HEK293 (cell line): ENCODE data around the gene RNF212.

Experiments used
- CTCF ChIA-PET: fragments of 350-600 bp; formaldehyde crosslinking; extraction: SDS; loops from one replicate; lab custom pipeline; 2021; ENCODE audit warnings: antibody characterized with exemption; lab: Yijun Ruan, JAX
- POLR2A ChIA-PET: fragments of 300-600 bp; formaldehyde crosslinking; extraction: SDS; loops from one replicate; lab custom pipeline; 2020; ENCODE audit warnings: antibody characterized with exemption, inconsistent platforms; lab: Yijun Ruan, JAX
- H3K27ac ChIP-seq: fragments of 200-500 bp; sonication (Bioruptor generic); 2 replicates; pipeline ENCODE4 v1.5.1; 2014; ENCODE audit warnings: low read depth, low read length, control low read depth, inconsistent platforms; ENCODE audit errors: extremely low read depth
- H3K36me3 ChIP-seq, 2 experiments: fragments of 200-500 bp in 1 of 2; sonication (Bioruptor generic) in 1 of 2; 1 replicate in 1 of 2; 2 replicates in 1 of 2; pipeline ENCODE4 v1.5.1; 2014 to 2017; ENCODE audit warnings: inconsistent platforms in 2 of 2, low read length in 2 of 2; ENCODE audit not compliant: control insufficient read depth in 2 of 2, insufficient read depth in 1 of 2
- H3K4me1 ChIP-seq: fragments of 200-500 bp; sonication (Bioruptor generic); 2 replicates; pipeline ENCODE4 v1.5.1; 2014; ENCODE audit warnings: mild to moderate bottlenecking, low read length, inconsistent platforms; ENCODE audit not compliant: control insufficient read depth, insufficient read depth
- H3K4me3 ChIP-seq: 2 replicates; pipeline ENCODE4 v1.5.1; 2011; ENCODE audit warnings: low read depth, mild to moderate bottlenecking, control low read depth, low read length, moderate library complexity
- H3K9me3 ChIP-seq: fragments of 200-500 bp; sonication (Bioruptor generic); 2 replicates; pipeline ENCODE4 v1.5.1; 2014; ENCODE audit warnings: low read depth, low read length, inconsistent platforms; ENCODE audit not compliant: control insufficient read depth, insufficient read depth
- BCL11A ChIP-seq: fragments of 450-650 bp; formaldehyde crosslinking; IDR thresholded peaks from 2 replicates; pipeline ENCODE4 v1.5.1; 2016; ENCODE audit warnings: low read depth, missing biosample characterization, missing genetic modification characterization
- GLIS1 ChIP-seq: fragments of 450-650 bp; formaldehyde crosslinking; IDR thresholded peaks from 2 replicates; pipeline ENCODE4 v1.5.1; 2016; ENCODE audit warnings: missing biosample characterization, missing genetic modification characterization
- KLF9 ChIP-seq: fragments of 450-650 bp; formaldehyde crosslinking; IDR thresholded peaks from 2 replicates; pipeline ENCODE4 v1.5.1; 2016; ENCODE audit warnings: missing biosample characterization, missing genetic modification characterization, low read depth
- MEIS1 ChIP-seq: sonication (generic); formaldehyde crosslinking; IDR thresholded peaks from 2 replicates; pipeline ENCODE4 v1.8.1; 2022; ENCODE audit warnings: missing genetic modification reagents, mild to moderate bottlenecking, borderline replicate concordance
- SP2 ChIP-seq: fragments of 450-650 bp; formaldehyde crosslinking; IDR thresholded peaks from 2 replicates; pipeline ENCODE4 v1.5.1; 2016; ENCODE audit warnings: missing biosample characterization, missing genetic modification characterization
- SP7 ChIP-seq: fragments of 450-650 bp; formaldehyde crosslinking; IDR thresholded peaks from 2 replicates; pipeline ENCODE4 v1.5.1; 2016; ENCODE audit warnings: missing biosample characterization, missing genetic modification characterization
- ZBTB17 ChIP-seq: fragments of 450-650 bp; formaldehyde crosslinking; IDR thresholded peaks from 2 replicates; pipeline ENCODE4 v1.5.1; 2016; ENCODE audit warnings: missing biosample characterization, missing genetic modification characterization
- ZFHX2 ChIP-seq: fragments of 450-650 bp; formaldehyde crosslinking; conservative IDR thresholded peaks from 2 replicates; pipeline ENCODE4 v1.5.1; 2016; ENCODE audit warnings: missing biosample characterization, missing genetic modification characterization
- ZFP69B ChIP-seq: fragments of 450-650 bp; formaldehyde crosslinking; IDR thresholded peaks from 2 replicates; pipeline ENCODE4 v1.5.1; 2016; ENCODE audit warnings: missing biosample characterization, missing genetic modification characterization
- ZNF112 ChIP-seq: fragments of 450-650 bp; formaldehyde crosslinking; IDR thresholded peaks from 2 replicates; pipeline ENCODE4 v1.5.0; 2017; ENCODE audit warnings: missing biosample characterization, missing genetic modification characterization
- ZNF2 ChIP-seq: fragments of 450-650 bp; formaldehyde crosslinking; IDR thresholded peaks from 2 replicates; pipeline ENCODE4 v1.5.1; 2016; ENCODE audit warnings: missing biosample characterization, missing genetic modification characterization
- ZNF239 ChIP-seq: fragments of 450-650 bp; formaldehyde crosslinking; IDR thresholded peaks from 2 replicates; pipeline ENCODE4 v1.5.1; 2016; ENCODE audit warnings: missing biosample characterization, missing genetic modification characterization
- ZNF501 ChIP-seq: fragments of 450-650 bp; formaldehyde crosslinking; IDR thresholded peaks from 2 replicates; pipeline ENCODE4 v1.5.1; 2016; ENCODE audit warnings: missing biosample characterization, missing genetic modification characterization
- ZNF621 ChIP-seq: fragments of 450-650 bp; formaldehyde crosslinking; IDR thresholded peaks from 2 replicates; pipeline ENCODE4 v1.5.1; 2017; ENCODE audit warnings: missing biosample characterization, missing genetic modification characterization
- ZNF654 ChIP-seq: fragments of 450-650 bp; formaldehyde crosslinking; IDR thresholded peaks from 2 replicates; pipeline ENCODE4 v1.5.1; 2016; ENCODE audit warnings: low read depth, missing biosample characterization, missing genetic modification characterization
- ZNF660 ChIP-seq: fragments of 450-650 bp; IDR thresholded peaks from 2 replicates; pipeline ENCODE4 v1.5.1; 2018; ENCODE audit warnings: missing biosample characterization, mild to moderate bottlenecking, missing genetic modification characterization
- ZSCAN16 ChIP-seq: fragments of 450-650 bp; formaldehyde crosslinking; IDR thresholded peaks from 2 replicates; pipeline ENCODE4 v1.5.1; 2016; ENCODE audit warnings: missing biosample characterization, missing genetic modification characterization
- TF ChIP-seq, protein P1 (sequence below): fragments of 450-650 bp; formaldehyde crosslinking; IDR thresholded peaks from 2 replicates; pipeline ENCODE4 v1.5.1; 2016; ENCODE audit warnings: missing biosample characterization, missing genetic modification characterization
- TF ChIP-seq, protein P2 (sequence below): fragments of 450-650 bp; formaldehyde crosslinking; IDR thresholded peaks from 2 replicates; pipeline ENCODE4 v1.5.1; 2016; ENCODE audit warnings: missing biosample characterization, missing genetic modification characterization
- TF ChIP-seq, protein P3 (sequence below): fragments of 450-650 bp; formaldehyde crosslinking; IDR thresholded peaks from 2 replicates; pipeline ENCODE4 v1.5.1; 2016; ENCODE audit warnings: missing biosample characterization, missing genetic modification characterization

RNF212 gene

DNA sequence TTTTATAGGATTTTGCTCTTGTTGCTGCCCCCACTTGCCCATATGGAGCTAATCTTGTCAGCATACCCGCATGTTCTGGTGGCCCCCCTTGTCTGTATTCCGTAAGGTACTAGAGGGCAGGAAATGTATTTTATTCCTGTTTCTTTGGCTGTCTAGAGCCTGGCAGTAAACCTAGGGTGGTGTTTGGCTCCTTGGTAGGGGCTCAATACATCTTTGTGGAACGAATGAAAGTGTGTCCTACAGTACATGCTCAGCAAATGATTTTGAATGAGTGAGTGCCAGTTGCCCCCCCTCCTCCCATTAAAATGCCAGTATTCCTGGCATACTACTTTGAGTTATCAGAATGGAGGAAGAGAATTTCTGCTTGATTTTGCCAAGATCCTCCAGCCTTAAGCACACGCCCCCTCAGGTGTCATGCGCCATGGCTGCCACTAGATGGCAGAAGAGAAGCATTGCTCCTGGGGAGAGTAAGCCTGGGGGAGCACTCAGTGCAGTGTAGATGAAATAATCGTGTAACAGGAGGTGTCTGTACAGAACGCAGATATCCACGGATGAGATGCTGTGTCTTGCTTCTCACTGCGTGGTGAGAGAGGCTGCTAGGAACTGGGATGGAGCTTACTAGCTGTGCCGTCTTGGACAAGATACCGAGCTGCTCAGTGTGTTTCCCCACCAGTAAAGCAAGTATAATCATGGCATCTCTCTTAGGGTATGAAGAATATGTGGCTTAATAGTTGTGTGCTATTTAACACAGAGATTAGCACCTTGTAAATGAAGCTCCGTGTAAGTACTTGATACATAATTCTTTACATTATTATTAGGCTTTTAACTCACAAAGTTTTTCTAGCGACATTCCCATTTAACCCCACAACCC, 17.2 kb upstream of the RNF212 start:
- POLR2A ChIA-PET = no interaction called here
- TF ChIP-seq ZNF660 (tag by site-specific recombination) (no peak), ZNF2 (tag by site-specific recombination) (peak; percentile 56; the same call in 1 of the 2 replicates), ZNF112 (tag by site-specific recombination) (no peak), ZNF654 (peak; percentile 94), GLIS1 (peak; percentile 21; the same call in 1 of the 2 replicates), ZFHX2 (tag by site-specific recombination) (peak; percentile 38; the same call in 1 of the 2 replicates), KLF9 (peak; percentile 75; the same call in 1 of the 2 replicates), ZBTB17 (peak; percentile 81), ZNF239 (tag by site-specific recombination) (no peak)
- TF ChIP-seq, protein P1, sequence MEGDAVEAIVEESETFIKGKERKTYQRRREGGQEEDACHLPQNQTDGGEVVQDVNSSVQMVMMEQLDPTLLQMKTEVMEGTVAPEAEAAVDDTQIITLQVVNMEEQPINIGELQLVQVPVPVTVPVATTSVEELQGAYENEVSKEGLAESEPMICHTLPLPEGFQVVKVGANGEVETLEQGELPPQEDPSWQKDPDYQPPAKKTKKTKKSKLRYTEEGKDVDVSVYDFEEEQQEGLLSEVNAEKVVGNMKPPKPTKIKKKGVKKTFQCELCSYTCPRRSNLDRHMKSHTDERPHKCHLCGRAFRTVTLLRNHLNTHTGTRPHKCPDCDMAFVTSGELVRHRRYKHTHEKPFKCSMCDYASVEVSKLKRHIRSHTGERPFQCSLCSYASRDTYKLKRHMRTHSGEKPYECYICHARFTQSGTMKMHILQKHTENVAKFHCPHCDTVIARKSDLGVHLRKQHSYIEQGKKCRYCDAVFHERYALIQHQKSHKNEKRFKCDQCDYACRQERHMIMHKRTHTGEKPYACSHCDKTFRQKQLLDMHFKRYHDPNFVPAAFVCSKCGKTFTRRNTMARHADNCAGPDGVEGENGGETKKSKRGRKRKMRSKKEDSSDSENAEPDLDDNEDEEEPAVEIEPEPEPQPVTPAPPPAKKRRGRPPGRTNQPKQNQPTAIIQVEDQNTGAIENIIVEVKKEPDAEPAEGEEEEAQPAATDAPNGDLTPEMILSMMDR (tag by site-specific recombination) = peak; percentile 77
- TF ChIP-seq, protein P2, sequence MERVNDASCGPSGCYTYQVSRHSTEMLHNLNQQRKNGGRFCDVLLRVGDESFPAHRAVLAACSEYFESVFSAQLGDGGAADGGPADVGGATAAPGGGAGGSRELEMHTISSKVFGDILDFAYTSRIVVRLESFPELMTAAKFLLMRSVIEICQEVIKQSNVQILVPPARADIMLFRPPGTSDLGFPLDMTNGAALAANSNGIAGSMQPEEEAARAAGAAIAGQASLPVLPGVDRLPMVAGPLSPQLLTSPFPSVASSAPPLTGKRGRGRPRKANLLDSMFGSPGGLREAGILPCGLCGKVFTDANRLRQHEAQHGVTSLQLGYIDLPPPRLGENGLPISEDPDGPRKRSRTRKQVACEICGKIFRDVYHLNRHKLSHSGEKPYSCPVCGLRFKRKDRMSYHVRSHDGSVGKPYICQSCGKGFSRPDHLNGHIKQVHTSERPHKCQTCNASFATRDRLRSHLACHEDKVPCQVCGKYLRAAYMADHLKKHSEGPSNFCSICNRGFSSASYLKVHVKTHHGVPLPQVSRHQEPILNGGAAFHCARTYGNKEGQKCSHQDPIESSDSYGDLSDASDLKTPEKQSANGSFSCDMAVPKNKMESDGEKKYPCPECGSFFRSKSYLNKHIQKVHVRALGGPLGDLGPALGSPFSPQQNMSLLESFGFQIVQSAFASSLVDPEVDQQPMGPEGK (tag by site-specific recombination) = peak; percentile 81
- TF ChIP-seq, all 188 proteins: peak for 8
- Histone ChIP-seq H3K4me1 (no peaks in the 10 kb centered on the region), H3K9me3 (no peaks in the 10 kb centered on the region), H3K27ac (no peak overlapping the region), H3K36me3 (no peaks in the 10 kb centered on the region), H3K4me3 (no peak overlapping the region)
- CTCF ChIA-PET = interaction anchor here (0.5 to 3.4 kb wide), 26 partner anchors 9 to 893 kb away, joined by 3 to 23 read pairs (median 5); no protein-coding TSS in a partner anchor

DNA sequence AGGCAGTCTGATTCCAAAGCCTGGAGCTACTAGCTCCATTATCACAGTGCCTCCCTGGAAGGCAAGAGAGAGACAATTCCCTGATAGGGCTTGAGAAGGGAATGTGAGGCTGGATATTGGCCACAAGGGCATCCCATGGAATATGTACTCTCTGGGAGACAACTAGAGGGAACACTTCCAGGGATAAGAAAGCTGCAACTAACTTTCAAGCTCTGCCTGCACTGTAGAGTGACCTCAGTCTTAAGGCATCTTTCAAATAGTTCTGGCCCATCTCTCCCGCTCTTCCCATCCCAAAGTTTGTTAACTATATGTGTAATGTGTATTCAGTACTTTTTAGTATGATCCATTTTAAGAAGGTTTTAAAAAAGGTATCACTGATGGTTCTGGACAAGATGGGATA, 13.1 kb upstream of the RNF212 start:
- no peak overlapping the region for H3K4me3 ChIP-seq
- no peaks in the 10 kb centered on the region for H3K4me1 ChIP-seq
- no peak for TF ChIP-seq ZSCAN16 (tag by site-specific recombination)
- no peak for TF ChIP-seq ZNF621 (tag by site-specific recombination)
- TF ChIP-seq MEIS1 (CRISPR knock-in tag) = no peak
- TF ChIP-seq ZNF501 (tag by site-specific recombination) = no peak
- TF ChIP-seq, protein P3, sequence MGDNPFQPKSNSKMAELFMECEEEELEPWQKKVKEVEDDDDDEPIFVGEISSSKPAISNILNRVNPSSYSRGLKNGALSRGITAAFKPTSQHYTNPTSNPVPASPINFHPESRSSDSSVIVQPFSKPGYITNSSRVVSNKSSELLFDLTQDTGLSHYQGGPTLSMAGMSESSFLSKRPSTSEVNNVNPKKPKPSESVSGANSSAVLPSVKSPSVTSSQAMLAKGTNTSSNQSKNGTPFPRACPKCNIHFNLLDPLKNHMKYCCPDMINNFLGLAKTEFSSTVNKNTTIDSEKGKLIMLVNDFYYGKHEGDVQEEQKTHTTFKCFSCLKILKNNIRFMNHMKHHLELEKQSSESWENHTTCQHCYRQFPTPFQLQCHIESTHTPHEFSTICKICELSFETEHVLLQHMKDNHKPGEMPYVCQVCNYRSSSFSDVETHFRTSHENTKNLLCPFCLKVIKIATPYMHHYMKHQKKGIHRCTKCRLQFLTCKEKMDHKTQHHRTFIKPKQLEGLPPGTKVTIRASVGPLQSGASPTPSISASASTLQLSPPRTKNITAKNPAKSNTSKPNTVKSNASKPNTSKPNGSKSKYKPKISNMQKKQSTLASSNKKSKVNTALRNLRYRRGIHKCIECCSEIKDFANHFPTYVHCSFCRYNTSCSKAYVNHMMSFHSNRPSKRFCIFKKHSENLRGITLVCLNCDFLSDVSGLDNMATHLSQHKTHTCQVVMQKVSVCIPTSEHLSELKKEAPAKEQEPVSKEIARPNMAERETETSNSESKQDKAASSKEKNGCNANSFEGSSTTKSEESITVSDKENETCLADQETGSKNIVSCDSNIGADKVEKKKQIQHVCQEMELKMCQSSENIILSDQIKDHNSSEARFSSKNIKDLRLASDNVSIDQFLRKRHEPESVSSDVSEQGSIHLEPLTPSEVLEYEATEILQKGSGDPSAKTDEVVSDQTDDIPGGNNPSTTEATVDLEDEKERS (tag by site-specific recombination) = no peak
- TF ChIP-seq ZFP69B = no peak
- no peak for TF ChIP-seq SP7 (tag by site-specific recombination)
- TF ChIP-seq SP2 (tag by site-specific recombination) = no peak
- no peak for TF ChIP-seq BCL11A
- H3K27ac ChIP-seq = no peak overlapping the region
- H3K9me3 ChIP-seq = no peaks in the 10 kb centered on the region
- POLR2A ChIA-PET = no interaction called here
- CTCF ChIA-PET = no interaction called here
- no peaks in the 10 kb centered on the region for H3K36me3 ChIP-seq
